Neural progenitor cell (in vitro differentiated cells): ENCODE results near the gene WDR72.

Experiments used
- CTCF ChIP-seq: fragments of 200-600 bp; sonication (generic); IDR thresholded peaks from 2 replicates; pipeline ENCODE4 v1.5.1; 2017; ENCODE audit warnings: antibody characterized with exemption, mild to moderate bottlenecking
- EZH2 ChIP-seq: fragments of 200-600 bp; sonication (generic); IDR thresholded peaks from 2 replicates; pipeline ENCODE4 v1.6.1; 2017; ENCODE audit warnings: antibody characterized with exemption, mild to moderate bottlenecking, moderate library complexity

- TF ChIP-seq CTCF (no peak), EZH2 (no peak)
These were observed 48.0 kb upstream of the WDR72 start for GRCh38 chr15:53807501-53807900.
